Calu3 (cell line): ENCODE data around the gene TRIM28. TPM values are rescaled to one million over a fixed set of nuclear protein-coding genes. Genes with fewer than 3 reads are reported as not detected.
"Not testable (repeated sequence)": the region's sequence is repeated elsewhere in the genome, so short reads cannot be mapped to it uniquely, and the experiment has no call there.

ENCODE experiments used
- BruUV-seq: library from RNA; stranded (reverse); fragments of 400-500 nt; replicated peaks from 2 replicates; lab custom pipeline; 2021; lab: Mats Ljungman, UMichigan
- CTCF ChIA-PET: fragments of 300-600 bp; sonication (Branson Sonifier 250); formaldehyde crosslinking; loops from one replicate; lab custom pipeline; 2022; ENCODE audit warnings: antibody characterized with exemption; lab: Charles Lee
- DNase-seq: peaks from one replicate; pipeline ENCODE4 v3.0.0; 2022
- H3K27ac Mint-ChIP-seq: one replicate; pipeline ENCODE4 v1.8.0; 2022; ENCODE audit warnings: mixed read lengths; ENCODE audit not compliant: unreplicated experiment
- H3K27me3 Mint-ChIP-seq: one replicate; pipeline ENCODE4 v1.8.0; 2022; ENCODE audit warnings: mixed read lengths; ENCODE audit not compliant: unreplicated experiment
- H3K36me3 Mint-ChIP-seq: one replicate; pipeline ENCODE4 v1.8.0; 2022; ENCODE audit warnings: mild to moderate bottlenecking, moderate library complexity, mixed read lengths; ENCODE audit not compliant: insufficient read depth, unreplicated experiment
- H3K4me1 Mint-ChIP-seq: one replicate; pipeline ENCODE4 v1.8.0; 2022; ENCODE audit warnings: mild to moderate bottlenecking, low read depth, mixed read lengths; ENCODE audit not compliant: unreplicated experiment
- H3K4me3 Mint-ChIP-seq: one replicate; pipeline ENCODE4 v1.8.0; 2022; ENCODE audit warnings: mild to moderate bottlenecking, low read depth, moderate library complexity, mixed read lengths; ENCODE audit not compliant: unreplicated experiment
- H3K9me3 Mint-ChIP-seq: one replicate; pipeline ENCODE4 v1.8.0; 2022; ENCODE audit warnings: low read depth, mixed read lengths; ENCODE audit not compliant: unreplicated experiment
- intact Hi-C: fragments of 100-400 bp; cut with micrococcal nuclease; formaldehyde crosslinking; loops from one replicate; pipeline ENCODE4 v1.10.0; 2022; ENCODE audit not compliant: unreplicated experiment
- total RNA-seq: library from RNA; stranded (reverse); gene quantifications from 2 replicates; pipeline ENCODE4 v1.2.3, GENCODE V29; 2022
- TF ChIP-seq, protein P1 (sequence below): fragments of 200-600 bp; IDR thresholded peaks from one replicate; pipeline ENCODE4 v1.8.0; 2022; ENCODE audit warnings: antibody characterized with exemption; ENCODE audit not compliant: unreplicated experiment

The TRIM28 gene
- total RNA-seq, 1 experiment from 2014 or later: 582 TPM

DNA sequence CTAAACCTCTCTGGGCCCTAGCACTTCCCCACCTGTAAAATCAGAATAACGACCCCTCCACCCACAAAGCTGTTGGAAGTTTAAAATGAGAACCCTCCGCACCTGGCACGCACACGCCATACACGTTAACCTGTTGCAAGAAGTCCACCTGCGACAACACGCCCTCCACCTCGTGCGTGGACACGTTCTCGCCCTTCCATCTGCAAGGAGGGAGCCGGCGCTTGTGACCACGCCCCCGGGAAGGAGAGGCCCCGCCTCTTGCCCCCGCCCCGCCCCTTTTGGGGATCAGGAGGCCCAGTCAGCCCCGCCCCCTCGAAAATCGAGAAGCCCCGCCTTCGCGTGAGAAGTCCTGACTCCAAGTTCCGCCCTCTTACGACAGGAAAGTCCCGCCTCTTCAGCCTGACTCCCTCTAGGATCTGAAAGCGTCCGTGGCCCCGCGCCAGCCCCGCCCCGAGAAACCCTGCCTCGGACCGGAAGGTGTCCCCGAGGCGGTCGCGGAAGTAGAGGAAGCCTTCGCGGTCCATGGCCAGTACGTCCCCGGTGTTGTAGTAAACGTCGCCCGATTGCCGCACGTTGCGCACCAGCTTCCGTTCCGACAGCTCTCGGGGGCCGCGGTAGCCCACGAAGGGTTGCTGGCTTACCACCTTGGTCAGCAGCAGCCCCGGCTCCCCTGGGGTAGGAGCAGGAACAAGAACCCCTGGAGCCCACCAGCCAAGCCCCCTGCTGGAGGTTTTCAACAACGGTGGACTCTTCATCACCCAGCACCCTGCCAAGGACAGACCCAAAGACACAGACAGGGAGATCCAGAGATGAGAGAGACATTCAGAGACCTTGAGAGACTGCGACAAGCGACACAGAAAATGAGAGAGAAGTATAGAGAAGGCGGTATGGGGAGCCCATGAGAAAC, 44.6 kb upstream of the TRIM28 start:
- Mint-ChIP-seq H3K4me1 (peaks cover 13% of the 10 kb centered on the region), H3K36me3 (peaks cover 13% of the 10 kb centered on the region), H3K4me3 (peak overlapping the region; percentile 75), H3K27me3 (peaks cover 15% of the 10 kb centered on the region), H3K9me3 (peaks cover 12% of the 10 kb centered on the region), H3K27ac (peak overlapping the region; percentile 50)
- DNase-seq: peak; percentile 98
- CTCF ChIA-PET: interaction anchor here (0.9 kb wide), 1 partner anchor 1897 kb away, joined by 3 read pairs; no protein-coding TSS in a partner anchor
- BruUV-seq: no TSS peak
- TF ChIP-seq, protein P1, sequence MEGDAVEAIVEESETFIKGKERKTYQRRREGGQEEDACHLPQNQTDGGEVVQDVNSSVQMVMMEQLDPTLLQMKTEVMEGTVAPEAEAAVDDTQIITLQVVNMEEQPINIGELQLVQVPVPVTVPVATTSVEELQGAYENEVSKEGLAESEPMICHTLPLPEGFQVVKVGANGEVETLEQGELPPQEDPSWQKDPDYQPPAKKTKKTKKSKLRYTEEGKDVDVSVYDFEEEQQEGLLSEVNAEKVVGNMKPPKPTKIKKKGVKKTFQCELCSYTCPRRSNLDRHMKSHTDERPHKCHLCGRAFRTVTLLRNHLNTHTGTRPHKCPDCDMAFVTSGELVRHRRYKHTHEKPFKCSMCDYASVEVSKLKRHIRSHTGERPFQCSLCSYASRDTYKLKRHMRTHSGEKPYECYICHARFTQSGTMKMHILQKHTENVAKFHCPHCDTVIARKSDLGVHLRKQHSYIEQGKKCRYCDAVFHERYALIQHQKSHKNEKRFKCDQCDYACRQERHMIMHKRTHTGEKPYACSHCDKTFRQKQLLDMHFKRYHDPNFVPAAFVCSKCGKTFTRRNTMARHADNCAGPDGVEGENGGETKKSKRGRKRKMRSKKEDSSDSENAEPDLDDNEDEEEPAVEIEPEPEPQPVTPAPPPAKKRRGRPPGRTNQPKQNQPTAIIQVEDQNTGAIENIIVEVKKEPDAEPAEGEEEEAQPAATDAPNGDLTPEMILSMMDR: no peak
- intact Hi-C loops: no loop called here

- Mint-ChIP-seq H3K27me3 (peaks cover 15% of the 10 kb centered on the region), H3K36me3 (peaks cover 13% of the 10 kb centered on the region), H3K4me1 (peaks cover 13% of the 10 kb centered on the region), H3K9me3 (peaks cover 12% of the 10 kb centered on the region), H3K27ac (no peak overlapping the region), H3K4me3 (peak overlapping the region; percentile 75)
- DNase-seq: no peak
- TF ChIP-seq, protein P1: no peak
- CTCF ChIA-PET: no interaction called here
- BruUV-seq: no TSS peak
- intact Hi-C loops: no loop called here
Measured at GRCh38 chr19:58500242-58500641, 43.6 kb upstream of the TRIM28 start.

- H3K4me3 Mint-ChIP-seq, BruUV-seq, H3K27ac Mint-ChIP-seq, DNase-seq, H3K27me3 Mint-ChIP-seq, H3K9me3 Mint-ChIP-seq, CTCF ChIA-PET, H3K4me1 Mint-ChIP-seq, intact Hi-C loops: not testable (repeated sequence)
- H3K36me3 Mint-ChIP-seq: peaks cover 12% of the 10 kb centered on the region
Measured at GRCh38 chr19:58507602-58508223, 36.2 kb upstream of the TRIM28 start.

GRCh38 chr19:58509731-58510083, 34.2 kb upstream of the TRIM28 start:
- no peak for DNase-seq
- intact Hi-C loops: no loop called here
- Mint-ChIP-seq H3K36me3 (peaks cover 32% of the 10 kb centered on the region), H3K4me1 (peaks cover 10% of the 10 kb centered on the region), H3K9me3 (no peaks in the 10 kb centered on the region), H3K27ac (no peak overlapping the region), H3K4me3 (no peak overlapping the region), H3K27me3 (no peaks in the 10 kb centered on the region)
- no TSS peak for BruUV-seq
- TF ChIP-seq, protein P1: no peak
- CTCF ChIA-PET: no interaction called here
